K562 (cell line): ENCODE results near the gene ADD3.

Experiments used
- POLR2A ChIP-seq: fragments of 450-650 bp; conservative IDR thresholded peaks from 2 replicates; pipeline ENCODE4 v1.6.1; 2016
- SIRT6 ChIP-seq: IDR thresholded peaks from one replicate; pipeline ENCODE4 v1.6.1; 2012; ENCODE audit warnings: low read depth, mild to moderate bottlenecking, control low read depth, inconsistent platforms, low read length, moderate library complexity
- SMARCA5 ChIP-seq: fragments of 450-650 bp; IDR thresholded peaks from 2 replicates; pipeline ENCODE4 v1.6.1; 2016
- STAT5A ChIP-seq: IDR thresholded peaks from 2 replicates; pipeline ENCODE4 v1.6.1; 2012; ENCODE audit warnings: low read length, inconsistent platforms, borderline replicate concordance
- ZNF133 ChIP-seq: fragments of 250-450 bp; sonication (Bioruptor Pico); IDR thresholded peaks from 2 replicates; pipeline ENCODE4 v1.4.0; 2020; ENCODE audit warnings: mild to moderate bottlenecking
- TF ChIP-seq, protein P1 (sequence below): sonication (generic); formaldehyde crosslinking; IDR thresholded peaks from 2 replicates; pipeline ENCODE4 v1.8.0; 2022; ENCODE audit warnings: missing genetic modification reagents, mild to moderate bottlenecking, borderline replicate concordance
- TF ChIP-seq, protein P2 (sequence below), 3 experiments: IDR thresholded peaks in 2 of 3; conservative IDR thresholded peaks in 1 of 3; 2 replicates each; pipeline ENCODE4 v1.5.1; 2011 to 2012; ENCODE audit warnings: low read length in 3 of 3, mild to moderate bottlenecking in 3 of 3, control low read depth in 2 of 3, improper control_type of control experiment in 1 of 3, inconsistent platforms in 1 of 3, low read depth in 1 of 3, mixed read lengths in 1 of 3, moderate library complexity in 1 of 3; ENCODE audit not compliant: insufficient read depth in 2 of 3
- TF ChIP-seq, protein P3 (sequence below): sonication (generic); formaldehyde crosslinking; IDR thresholded peaks from 2 replicates; pipeline ENCODE4 v1.9.0; 2022; ENCODE audit warnings: mild to moderate bottlenecking, missing genetic modification reagents

DNA sequence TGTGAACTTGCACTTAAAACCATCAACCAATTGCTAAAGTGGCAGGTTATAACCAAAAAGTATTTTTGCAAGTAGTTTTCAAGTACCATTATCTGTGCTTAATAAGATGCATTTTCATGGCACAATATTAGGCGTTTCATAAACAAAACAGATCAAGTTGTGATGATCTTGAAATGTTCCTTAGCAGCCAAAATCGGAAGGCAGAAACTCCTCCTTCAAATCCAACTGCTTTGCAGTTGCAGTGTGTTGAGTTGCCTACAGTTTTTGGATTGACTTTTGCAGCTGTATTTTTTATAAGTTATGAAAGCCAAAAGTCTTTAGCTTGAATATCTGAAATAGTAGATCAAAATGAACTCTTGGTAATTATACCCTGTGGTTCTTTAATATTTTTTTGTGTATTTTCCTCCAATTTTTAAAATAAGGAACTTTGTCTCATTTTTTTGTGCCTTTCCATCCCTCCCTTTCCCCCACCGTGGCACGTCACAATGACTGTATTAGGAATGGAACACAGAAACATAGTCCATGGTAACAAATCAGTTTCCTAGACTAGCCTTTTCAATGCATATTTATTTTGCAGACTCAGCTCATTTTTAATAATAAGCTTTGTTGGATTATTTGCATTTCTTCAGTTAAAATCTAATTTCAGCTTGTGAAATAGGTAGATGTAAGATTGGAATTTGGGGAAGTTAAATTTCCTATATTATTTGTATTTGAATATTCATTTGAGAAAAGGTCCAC lies 80.8 kb downstream of the ADD3 start:
- TF ChIP-seq ZNF133 (CRISPR knock-in tag) (no peak), STAT5A (no peak), SIRT6 (no peak), SMARCA5 (no peak), POLR2A (no peak)
- TF ChIP-seq, protein P1, sequence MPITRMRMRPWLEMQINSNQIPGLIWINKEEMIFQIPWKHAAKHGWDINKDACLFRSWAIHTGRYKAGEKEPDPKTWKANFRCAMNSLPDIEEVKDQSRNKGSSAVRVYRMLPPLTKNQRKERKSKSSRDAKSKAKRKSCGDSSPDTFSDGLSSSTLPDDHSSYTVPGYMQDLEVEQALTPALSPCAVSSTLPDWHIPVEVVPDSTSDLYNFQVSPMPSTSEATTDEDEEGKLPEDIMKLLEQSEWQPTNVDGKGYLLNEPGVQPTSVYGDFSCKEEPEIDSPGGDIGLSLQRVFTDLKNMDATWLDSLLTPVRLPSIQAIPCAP (CRISPR knock-in tag) = no peak
- TF ChIP-seq, protein P2, sequence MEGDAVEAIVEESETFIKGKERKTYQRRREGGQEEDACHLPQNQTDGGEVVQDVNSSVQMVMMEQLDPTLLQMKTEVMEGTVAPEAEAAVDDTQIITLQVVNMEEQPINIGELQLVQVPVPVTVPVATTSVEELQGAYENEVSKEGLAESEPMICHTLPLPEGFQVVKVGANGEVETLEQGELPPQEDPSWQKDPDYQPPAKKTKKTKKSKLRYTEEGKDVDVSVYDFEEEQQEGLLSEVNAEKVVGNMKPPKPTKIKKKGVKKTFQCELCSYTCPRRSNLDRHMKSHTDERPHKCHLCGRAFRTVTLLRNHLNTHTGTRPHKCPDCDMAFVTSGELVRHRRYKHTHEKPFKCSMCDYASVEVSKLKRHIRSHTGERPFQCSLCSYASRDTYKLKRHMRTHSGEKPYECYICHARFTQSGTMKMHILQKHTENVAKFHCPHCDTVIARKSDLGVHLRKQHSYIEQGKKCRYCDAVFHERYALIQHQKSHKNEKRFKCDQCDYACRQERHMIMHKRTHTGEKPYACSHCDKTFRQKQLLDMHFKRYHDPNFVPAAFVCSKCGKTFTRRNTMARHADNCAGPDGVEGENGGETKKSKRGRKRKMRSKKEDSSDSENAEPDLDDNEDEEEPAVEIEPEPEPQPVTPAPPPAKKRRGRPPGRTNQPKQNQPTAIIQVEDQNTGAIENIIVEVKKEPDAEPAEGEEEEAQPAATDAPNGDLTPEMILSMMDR (IDR thresholded peaks at IDR 0.05 in 2 of 3, conservative IDR thresholded peaks at IDR 0.05 in 1 of 3; ENCODE audit: insufficient read depth in 2 of 3, low read depth in 1 of 3, low read length in 3 of 3) = no peak
- TF ChIP-seq, protein P3, sequence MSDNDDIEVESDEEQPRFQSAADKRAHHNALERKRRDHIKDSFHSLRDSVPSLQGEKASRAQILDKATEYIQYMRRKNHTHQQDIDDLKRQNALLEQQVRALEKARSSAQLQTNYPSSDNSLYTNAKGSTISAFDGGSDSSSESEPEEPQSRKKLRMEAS (CRISPR knock-in tag) = no peak
